Measurements from ENCODE around the gene NDC80.
A peak's percentile ranks its signal among the peaks of the same experiment; 100 is the strongest.

Gene NDC80

GRCh38 chr18:2572892-2573291 lies 1.5 kb downstream of the NDC80 start:
- Histone ChIP-seq H3K4me1 (ENCODE audit: control insufficient read depth, insufficient read depth, low read length, poor library complexity, severe bottlenecking) (peaks cover 11% of the 10 kb centered on the region), H3K27ac (ENCODE audit: insufficient read depth, low read length, poor library complexity, severe bottlenecking) (peak overlapping the region; percentile 28), H3K27me3 (replicated peaks; ENCODE audit: control insufficient read depth, insufficient read depth, low read length, poor library complexity, severe bottlenecking) (no peaks in the 10 kb centered on the region), H3K4me3 (ENCODE audit: insufficient read depth, low read depth, low read length, poor library complexity, severe bottlenecking) (no peak overlapping the region), H3K36me3 (ENCODE audit: control insufficient read depth, insufficient read depth, low read length) (no peaks in the 10 kb centered on the region), H3K9me3 (ENCODE audit: control insufficient read depth, low read length) (no peaks in the 10 kb centered on the region)
- DNase-seq, result no peak

- no peak overlapping the region for H3K4me3 ChIP-seq (ENCODE audit: insufficient read depth, low read depth, low read length, poor library complexity, severe bottlenecking)
- H3K9me3 ChIP-seq (ENCODE audit: control insufficient read depth, low read length), result no peaks in the 10 kb centered on the region
- no peaks in the 10 kb centered on the region for H3K36me3 ChIP-seq (ENCODE audit: control insufficient read depth, insufficient read depth, low read length)
- H3K4me1 ChIP-seq (ENCODE audit: control insufficient read depth, insufficient read depth, low read length, poor library complexity, severe bottlenecking), result peaks cover 11% of the 10 kb centered on the region
- peak overlapping the region; percentile 28 for H3K27ac ChIP-seq (ENCODE audit: insufficient read depth, low read length, poor library complexity, severe bottlenecking)
- DNase-seq, result no peak
- no peaks in the 10 kb centered on the region for H3K27me3 ChIP-seq (replicated peaks; ENCODE audit: control insufficient read depth, insufficient read depth, low read length, poor library complexity, severe bottlenecking)
Measured at GRCh38 chr18:2573408-2573807, 2.1 kb downstream of the NDC80 start.

GRCh38 chr18:2587788-2588187 lies 16.4 kb downstream of the NDC80 start:
- no peak for DNase-seq
- Histone ChIP-seq H3K4me1 (ENCODE audit: control insufficient read depth, insufficient read depth, low read length, poor library complexity, severe bottlenecking) (peaks cover 6% of the 10 kb centered on the region), H3K27me3 (replicated peaks; ENCODE audit: control insufficient read depth, insufficient read depth, low read length, poor library complexity, severe bottlenecking) (no peaks in the 10 kb centered on the region), H3K36me3 (ENCODE audit: control insufficient read depth, insufficient read depth, low read length) (no peaks in the 10 kb centered on the region), H3K4me3 (ENCODE audit: insufficient read depth, low read depth, low read length, poor library complexity, severe bottlenecking) (no peak overlapping the region), H3K27ac (ENCODE audit: insufficient read depth, low read length, poor library complexity, severe bottlenecking) (no peak overlapping the region), H3K9me3 (ENCODE audit: control insufficient read depth, low read length) (no peaks in the 10 kb centered on the region)

GRCh38 chr18:2588666-2589344 lies 17.4 kb downstream of the NDC80 start:
- Histone ChIP-seq H3K36me3 (ENCODE audit: control insufficient read depth, insufficient read depth, low read length) (no peaks in the 10 kb centered on the region), H3K27me3 (replicated peaks; ENCODE audit: control insufficient read depth, insufficient read depth, low read length, poor library complexity, severe bottlenecking) (no peaks in the 10 kb centered on the region), H3K9me3 (ENCODE audit: control insufficient read depth, low read length) (no peaks in the 10 kb centered on the region), H3K4me1 (ENCODE audit: control insufficient read depth, insufficient read depth, low read length, poor library complexity, severe bottlenecking) (peaks cover 6% of the 10 kb centered on the region), H3K27ac (ENCODE audit: insufficient read depth, low read length, poor library complexity, severe bottlenecking) (no peak overlapping the region), H3K4me3 (ENCODE audit: insufficient read depth, low read depth, low read length, poor library complexity, severe bottlenecking) (no peak overlapping the region)
- DNase-seq, result no peak

GRCh38 chr18:2589345-2590068 lies 18.1 kb downstream of the NDC80 start:
- DNase-seq, result no peak
- H3K9me3 ChIP-seq (ENCODE audit: control insufficient read depth, low read length), result no peaks in the 10 kb centered on the region
- peak overlapping the region; percentile 4 for H3K4me3 ChIP-seq (ENCODE audit: insufficient read depth, low read depth, low read length, poor library complexity, severe bottlenecking)
- peaks cover 6% of the 10 kb centered on the region for H3K4me1 ChIP-seq (ENCODE audit: control insufficient read depth, insufficient read depth, low read length, poor library complexity, severe bottlenecking)
- peak overlapping the region; percentile 50 for H3K27ac ChIP-seq (ENCODE audit: insufficient read depth, low read length, poor library complexity, severe bottlenecking)
- no peaks in the 10 kb centered on the region for H3K36me3 ChIP-seq (ENCODE audit: control insufficient read depth, insufficient read depth, low read length)
- no peaks in the 10 kb centered on the region for H3K27me3 ChIP-seq (replicated peaks; ENCODE audit: control insufficient read depth, insufficient read depth, low read length, poor library complexity, severe bottlenecking)

GRCh38 chr18:2590303-2590702 lies 18.9 kb downstream of the NDC80 start:
- Histone ChIP-seq H3K4me3 (ENCODE audit: insufficient read depth, low read depth, low read length, poor library complexity, severe bottlenecking) (peak overlapping the region; percentile 4), H3K36me3 (ENCODE audit: control insufficient read depth, insufficient read depth, low read length) (no peaks in the 10 kb centered on the region), H3K9me3 (ENCODE audit: control insufficient read depth, low read length) (no peaks in the 10 kb centered on the region), H3K27me3 (replicated peaks; ENCODE audit: control insufficient read depth, insufficient read depth, low read length, poor library complexity, severe bottlenecking) (no peaks in the 10 kb centered on the region), H3K4me1 (ENCODE audit: control insufficient read depth, insufficient read depth, low read length, poor library complexity, severe bottlenecking) (peaks cover 6% of the 10 kb centered on the region), H3K27ac (ENCODE audit: insufficient read depth, low read length, poor library complexity, severe bottlenecking) (peak overlapping the region; percentile 50)
- no peak for DNase-seq

GRCh38 chr18:2597639-2598038 lies 26.3 kb downstream of the NDC80 start:
- no peak overlapping the region for H3K4me3 ChIP-seq (ENCODE audit: insufficient read depth, low read depth, low read length, poor library complexity, severe bottlenecking)
- no peaks in the 10 kb centered on the region for H3K27me3 ChIP-seq (replicated peaks; ENCODE audit: control insufficient read depth, insufficient read depth, low read length, poor library complexity, severe bottlenecking)
- no peak for DNase-seq
- no peaks in the 10 kb centered on the region for H3K9me3 ChIP-seq (ENCODE audit: control insufficient read depth, low read length)
- no peak overlapping the region for H3K27ac ChIP-seq (ENCODE audit: insufficient read depth, low read length, poor library complexity, severe bottlenecking)
- peaks cover 12% of the 10 kb centered on the region for H3K4me1 ChIP-seq (ENCODE audit: control insufficient read depth, insufficient read depth, low read length, poor library complexity, severe bottlenecking)
- no peaks in the 10 kb centered on the region for H3K36me3 ChIP-seq (ENCODE audit: control insufficient read depth, insufficient read depth, low read length)

GRCh38 chr18:2602844-2603243 lies 31.5 kb downstream of the NDC80 start:
- H3K36me3 ChIP-seq (ENCODE audit: control insufficient read depth, insufficient read depth, low read length), result no peaks in the 10 kb centered on the region
- no peaks in the 10 kb centered on the region for H3K27me3 ChIP-seq (replicated peaks; ENCODE audit: control insufficient read depth, insufficient read depth, low read length, poor library complexity, severe bottlenecking)

GRCh38 chr18:2606335-2606734 lies 35.0 kb downstream of the NDC80 start:
- Histone ChIP-seq H3K27ac (ENCODE audit: insufficient read depth, low read length, poor library complexity, severe bottlenecking) (peak overlapping the region; percentile 60), H3K4me1 (ENCODE audit: control insufficient read depth, insufficient read depth, low read length, poor library complexity, severe bottlenecking) (peaks cover 30% of the 10 kb centered on the region), H3K36me3 (ENCODE audit: control insufficient read depth, insufficient read depth, low read length) (peaks cover 3% of the 10 kb centered on the region), H3K4me3 (ENCODE audit: insufficient read depth, low read depth, low read length, poor library complexity, severe bottlenecking) (no peak overlapping the region), H3K27me3 (replicated peaks; ENCODE audit: control insufficient read depth, insufficient read depth, low read length, poor library complexity, severe bottlenecking) (no peaks in the 10 kb centered on the region), H3K9me3 (ENCODE audit: control insufficient read depth, low read length) (no peaks in the 10 kb centered on the region)
- no peak for DNase-seq

More at GRCh38 chr18:2602844-2603243, 31.5 kb downstream of the NDC80 start:
- Histone ChIP-seq H3K4me1 (ENCODE audit: control insufficient read depth, insufficient read depth, low read length, poor library complexity, severe bottlenecking) (peaks cover 30% of the 10 kb centered on the region), H3K9me3 (ENCODE audit: control insufficient read depth, low read length) (no peaks in the 10 kb centered on the region), H3K4me3 (ENCODE audit: insufficient read depth, low read depth, low read length, poor library complexity, severe bottlenecking) (no peak overlapping the region), H3K27ac (ENCODE audit: insufficient read depth, low read length, poor library complexity, severe bottlenecking) (no peak overlapping the region)
- no peak for DNase-seq

- Histone ChIP-seq H3K4me1 (ENCODE audit: control insufficient read depth, insufficient read depth, low read length, poor library complexity, severe bottlenecking) (peaks cover 20% of the 10 kb centered on the region), H3K36me3 (ENCODE audit: control insufficient read depth, insufficient read depth, low read length) (peaks cover 4% of the 10 kb centered on the region), H3K4me3 (ENCODE audit: insufficient read depth, low read depth, low read length, poor library complexity, severe bottlenecking) (no peak overlapping the region), H3K27ac (ENCODE audit: insufficient read depth, low read length, poor library complexity, severe bottlenecking) (no peak overlapping the region), H3K27me3 (replicated peaks; ENCODE audit: control insufficient read depth, insufficient read depth, low read length, poor library complexity, severe bottlenecking) (no peaks in the 10 kb centered on the region), H3K9me3 (ENCODE audit: control insufficient read depth, low read length) (no peaks in the 10 kb centered on the region)
- no peak for DNase-seq
Measured at GRCh38 chr18:2609604-2610003, 38.2 kb downstream of the NDC80 start.
